Stimulated activated CD8-positive, alpha-beta memory T cell treated with anti-CD3 and anti-CD28 coated beads, Interleukin-2, amount 100 ng/mL, for 48 hours (primary cell): ENCODE measurements around the gene MAML3.

Experiments used
- DNase-seq, 2 donors: peaks; one replicate each; pipeline ENCODE4 v3.0.0-alpha.2; 2020; ENCODE audit warnings: low read depth in 2 of 2

MAML3 gene

DNA sequence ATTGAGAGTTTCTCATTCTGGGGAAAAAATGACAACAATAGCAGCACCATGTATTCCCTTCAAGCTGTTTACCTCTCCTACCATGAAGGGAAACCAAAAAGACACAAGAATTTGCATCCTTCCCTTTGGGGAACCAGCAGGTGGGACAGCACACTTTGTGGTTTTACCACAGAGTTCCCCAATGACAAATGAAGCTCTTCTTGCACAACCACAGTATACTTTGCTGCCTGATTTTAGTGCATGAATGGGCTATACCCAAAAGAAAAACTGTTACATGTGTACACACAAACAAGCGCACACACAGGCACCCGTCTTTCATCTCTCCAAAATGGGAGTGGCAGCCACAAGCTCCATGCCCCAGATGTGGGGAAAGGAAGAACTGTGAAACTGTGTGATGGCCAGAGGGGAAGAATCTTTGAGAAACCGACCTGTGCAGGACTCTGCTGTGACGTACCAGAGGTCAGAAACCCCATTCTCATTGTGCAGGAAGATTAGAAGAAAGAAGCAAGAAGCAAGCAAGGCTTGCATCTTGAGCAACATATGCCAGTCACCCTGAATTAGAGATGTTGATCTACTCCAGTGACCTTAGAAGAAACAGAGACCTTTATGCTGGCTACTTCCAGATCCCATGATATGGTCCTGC is 2.7 kb upstream of the MAML3 start:
- no peak for DNase-seq

DNA sequence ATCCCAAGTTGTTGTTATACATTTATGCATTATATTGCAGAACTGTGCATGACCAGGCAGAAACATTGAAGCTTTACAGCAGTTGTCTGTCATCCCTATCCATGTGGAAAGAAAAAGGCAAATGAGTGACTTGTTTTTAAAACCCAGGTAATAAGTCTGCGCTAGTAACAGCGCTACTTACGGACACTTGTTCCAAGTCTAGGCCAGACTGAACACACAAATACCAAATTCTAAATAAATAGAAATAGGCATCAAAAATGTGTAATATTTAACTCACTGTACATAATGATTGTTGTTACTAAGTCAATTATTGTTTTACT is 548 bp upstream of the MAML3 start:
- DNase-seq, result no peak

DNA sequence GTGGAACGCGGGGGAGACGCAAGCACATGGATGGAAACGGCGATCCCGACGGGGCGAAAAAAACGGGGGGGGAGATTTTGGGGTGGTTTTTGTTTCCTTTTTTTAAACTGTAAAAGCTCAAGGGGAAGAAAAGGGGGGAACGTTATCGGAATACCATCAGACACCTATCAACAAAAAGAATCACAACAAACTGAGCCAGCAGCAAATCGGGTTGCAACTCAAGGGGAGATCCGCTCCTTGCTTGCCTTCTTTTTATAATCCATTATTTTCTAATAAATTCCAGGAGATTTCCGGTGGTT is 616 bp downstream of the MAML3 start:
- no peak for DNase-seq

DNA sequence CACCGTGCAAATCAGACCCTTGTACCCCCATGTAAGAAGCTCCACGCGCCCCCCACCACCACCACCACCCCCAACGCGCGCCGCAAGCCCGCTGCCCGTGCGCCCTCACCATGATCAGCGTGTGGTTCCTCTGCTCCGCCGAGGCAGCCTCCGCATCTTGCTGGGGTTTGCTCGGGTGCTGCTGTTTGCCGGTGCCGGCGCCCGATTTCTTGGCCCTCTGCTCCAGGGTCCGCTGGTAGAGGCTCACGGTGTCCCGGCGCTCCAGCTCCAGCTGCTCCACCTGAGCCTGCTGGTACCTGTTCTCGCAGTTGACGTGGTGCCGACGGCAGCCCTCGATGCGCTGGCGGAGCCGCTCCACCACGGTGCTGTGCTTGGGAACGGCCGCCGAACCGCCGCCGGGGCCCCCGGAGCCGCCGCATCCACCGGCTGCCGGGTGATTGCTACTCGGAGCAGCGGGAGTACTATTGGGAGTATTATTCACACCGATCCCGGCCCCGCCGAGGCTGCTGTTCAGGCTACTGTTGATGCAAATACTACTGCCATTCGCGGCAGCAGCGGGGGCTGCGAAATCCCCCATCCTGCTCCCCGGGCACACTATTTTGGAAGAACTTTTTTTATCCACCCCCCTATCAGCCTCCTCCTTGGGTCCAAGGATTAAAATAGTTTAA is 1.1 kb downstream of the MAML3 start:
- peak in 1 of 2 donors; percentile 19 for DNase-seq

DNA sequence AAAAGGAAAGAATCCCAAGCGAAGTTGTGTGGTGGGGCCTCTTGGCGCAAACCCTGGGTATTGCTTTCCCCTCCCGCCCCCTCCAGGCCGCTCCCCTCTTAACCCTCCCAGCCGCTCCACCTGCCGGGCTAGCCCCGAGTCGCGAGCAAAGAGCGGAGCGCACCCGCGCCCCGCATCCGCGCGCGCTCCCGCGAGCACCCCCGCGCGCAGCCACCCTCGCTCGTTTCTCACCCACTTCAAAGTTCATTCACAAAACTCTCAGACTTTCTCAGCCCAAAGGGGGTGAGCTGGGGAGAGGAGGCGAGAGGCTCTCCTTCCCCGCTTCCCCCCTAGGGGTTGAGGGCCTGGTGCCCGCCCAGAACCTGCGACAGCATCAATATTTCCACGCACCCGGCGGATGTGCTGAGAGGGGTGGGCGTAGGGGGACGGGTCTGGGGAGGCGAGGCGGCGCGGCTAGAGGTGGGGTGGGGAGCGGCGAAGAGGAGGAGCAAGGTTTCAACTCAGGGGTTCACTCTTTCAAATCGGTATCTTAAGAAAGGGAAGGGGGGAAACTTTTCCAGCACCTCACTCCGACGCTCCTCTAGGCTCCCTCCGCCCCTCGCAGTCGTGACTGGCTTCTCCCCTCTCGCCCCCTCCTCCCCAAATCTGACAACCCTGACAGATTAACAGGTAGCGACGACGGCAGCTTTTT is 1.8 kb downstream of the MAML3 start:
- DNase-seq, result peak; percentile 50 to 68

DNA sequence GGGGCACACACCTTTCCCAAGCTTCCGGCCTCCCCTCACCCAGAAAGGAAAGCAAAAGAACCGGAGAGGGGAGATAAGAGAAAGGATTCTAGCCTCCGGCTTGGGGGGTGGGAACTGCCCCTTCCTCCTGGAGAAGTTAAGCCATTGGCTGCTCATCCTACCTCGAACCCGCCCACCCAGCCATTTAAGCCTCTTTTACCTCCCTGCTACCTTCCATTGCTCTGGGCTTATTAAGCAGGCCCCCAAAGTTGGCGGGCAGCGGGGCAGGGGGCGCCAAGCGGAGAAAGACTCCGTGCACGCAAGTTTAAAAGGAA is 2.3 kb downstream of the MAML3 start:
- DNase-seq, result peak; percentile 30 to 46

DNA sequence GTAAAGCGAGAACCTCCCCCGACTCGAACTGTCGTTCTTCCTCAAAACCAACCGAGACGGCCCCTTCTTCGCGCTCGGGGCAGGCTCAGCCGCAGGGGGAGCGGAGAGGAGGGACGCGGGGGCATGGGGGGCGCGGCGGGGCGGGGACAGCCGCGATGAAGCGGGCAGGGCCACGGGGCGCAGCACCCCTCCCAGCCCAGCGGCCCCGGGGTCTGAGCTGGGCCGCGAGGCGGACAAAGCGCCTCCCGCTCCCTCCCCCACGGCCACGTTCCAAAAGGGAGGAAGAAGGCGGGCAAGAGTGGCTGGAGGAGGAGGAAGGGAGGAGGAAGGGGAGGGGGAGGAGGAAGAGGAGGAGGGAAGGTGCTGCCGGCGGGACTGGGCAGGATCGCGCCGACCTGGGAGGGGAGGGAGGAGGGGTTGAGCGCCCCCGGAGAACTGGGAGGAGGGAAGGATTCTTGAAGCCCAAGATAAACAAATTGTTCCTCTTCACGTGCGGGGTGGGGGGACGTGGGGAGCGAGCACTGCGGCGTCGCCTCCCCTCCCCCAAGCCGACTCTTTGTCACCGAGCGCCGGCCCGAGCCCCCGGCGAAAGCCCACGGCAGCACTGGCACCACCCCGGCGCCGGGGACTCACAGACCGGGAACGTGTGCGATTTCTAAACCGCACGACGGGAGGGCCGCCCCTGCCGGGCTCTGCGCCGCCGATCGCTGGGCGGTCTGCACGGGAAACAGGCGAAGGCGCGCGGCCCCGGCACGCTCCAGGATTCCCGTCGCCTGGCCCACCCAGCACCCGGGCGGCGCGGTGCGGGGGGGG is 2.9 kb downstream of the MAML3 start:
- DNase-seq, result peak; percentile 36 to 55

DNA sequence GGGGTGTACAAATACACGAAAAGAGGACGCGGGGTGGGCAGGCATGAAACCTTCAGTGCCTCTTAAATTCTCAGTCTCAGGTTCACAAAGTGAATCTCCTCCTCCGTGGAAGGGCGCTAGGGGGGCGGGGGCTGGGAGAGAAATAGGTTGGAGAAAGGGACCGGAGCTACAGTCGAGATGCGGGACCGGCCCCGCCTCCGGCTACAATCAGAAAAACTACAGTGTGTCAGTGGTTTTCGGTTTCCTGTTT is 3.4 kb downstream of the MAML3 start:
- DNase-seq, result no peak

DNA sequence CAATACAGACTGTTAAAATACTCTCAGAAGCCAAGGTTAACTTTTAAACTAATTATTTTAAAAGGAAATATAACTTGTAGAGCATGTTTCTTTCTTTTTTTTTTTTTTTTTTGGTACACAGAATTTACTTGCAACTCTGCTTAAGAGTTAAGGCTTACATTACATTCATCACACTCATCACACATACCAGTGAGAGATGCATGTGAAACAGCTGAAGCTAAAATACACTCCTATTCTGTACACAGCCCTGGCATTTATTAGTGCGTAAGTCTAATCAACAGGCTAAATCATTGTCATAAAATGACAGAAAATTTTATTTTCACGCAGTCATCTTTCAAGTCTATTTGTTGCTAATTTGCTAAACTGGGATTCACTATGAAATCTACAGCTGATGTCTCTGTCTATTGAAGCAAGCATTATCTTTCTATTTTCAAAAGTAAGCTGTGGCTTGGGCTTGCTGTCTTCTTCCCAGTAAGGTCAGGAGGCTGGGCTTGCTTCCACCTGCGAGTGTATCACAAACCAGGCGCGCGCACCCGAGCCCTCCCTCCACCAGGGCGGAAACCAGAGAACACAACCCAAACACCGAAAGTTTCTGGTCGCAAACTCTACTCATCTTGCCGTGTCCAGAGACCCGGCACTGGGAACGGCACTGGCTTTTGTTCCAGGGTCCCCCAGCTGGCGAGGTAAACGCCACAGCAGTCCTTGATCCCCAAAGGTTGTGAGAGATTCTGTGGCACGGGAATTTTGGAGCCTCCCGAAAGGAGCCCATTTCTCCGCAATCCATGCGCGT is 3.9 kb downstream of the MAML3 start:
- DNase-seq, result peak; percentile 37 to 43

DNA sequence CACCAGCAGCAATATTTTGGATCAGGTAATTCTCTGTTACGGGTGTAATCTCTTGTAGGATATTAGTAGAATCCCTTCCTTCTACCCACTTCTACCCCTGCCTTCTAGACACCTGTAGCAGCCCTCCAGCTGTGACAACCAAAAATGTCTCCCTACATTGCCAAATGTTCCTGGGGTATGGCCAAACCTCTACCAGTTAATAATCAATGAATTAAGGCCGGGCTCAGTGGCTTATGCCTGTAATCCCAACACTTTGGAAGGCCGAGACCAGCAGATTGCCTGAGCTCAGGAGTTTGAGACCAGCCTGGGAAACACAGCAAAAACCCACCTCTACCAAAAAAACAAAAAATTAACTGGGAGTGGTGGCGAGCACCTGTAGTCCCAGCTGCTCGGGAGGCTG is 9.9 kb downstream of the MAML3 start:
- DNase-seq, result no peak

DNA sequence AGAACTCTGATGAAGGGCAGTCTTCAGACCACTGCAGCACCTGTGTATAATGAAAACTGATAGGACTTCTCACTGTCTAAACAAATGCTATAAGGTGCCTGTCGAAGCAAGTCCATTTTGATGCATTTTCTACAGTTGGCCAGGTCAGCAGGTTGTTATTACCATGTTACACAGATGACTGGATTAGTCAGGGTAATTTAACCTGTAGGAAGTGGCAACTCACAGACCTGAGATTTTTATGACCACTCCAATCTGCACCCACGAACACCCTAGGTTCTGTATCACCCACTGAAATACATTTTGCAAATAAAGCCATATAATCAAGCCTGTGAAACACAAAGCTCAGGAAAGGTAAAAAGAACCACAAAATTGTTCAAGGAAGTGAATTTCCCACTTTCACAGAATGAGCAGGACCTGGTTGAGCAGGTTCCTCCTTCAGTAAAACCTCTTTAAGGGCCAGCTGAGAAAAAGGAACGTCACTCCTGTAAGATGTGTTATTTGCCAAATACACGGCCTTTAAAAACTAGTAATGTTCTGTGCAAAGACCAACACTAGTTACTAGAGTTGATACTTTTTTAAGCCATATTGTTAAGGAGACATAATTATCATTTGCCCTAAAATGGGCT is 12.7 kb downstream of the MAML3 start:
- no peak for DNase-seq

DNA sequence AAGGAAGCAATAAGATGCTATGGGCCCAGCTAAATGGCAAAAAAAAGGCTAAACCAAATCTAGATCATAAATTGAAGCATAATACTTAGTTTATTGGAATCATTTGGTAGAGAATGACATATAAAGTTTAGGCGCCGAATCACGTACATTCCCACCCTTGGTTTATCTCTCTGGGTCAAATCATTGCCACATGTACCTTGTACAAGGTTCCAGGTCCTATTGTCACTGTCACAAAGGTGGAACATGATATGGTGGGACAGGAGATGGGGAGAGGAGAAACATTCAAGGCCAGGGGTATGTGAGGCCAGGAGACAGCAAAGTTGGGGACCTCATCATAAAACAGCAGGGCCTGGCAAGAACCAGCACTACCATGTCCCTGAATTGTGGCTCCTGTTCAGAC is 13.4 kb downstream of the MAML3 start:
- DNase-seq, result no peak

DNA sequence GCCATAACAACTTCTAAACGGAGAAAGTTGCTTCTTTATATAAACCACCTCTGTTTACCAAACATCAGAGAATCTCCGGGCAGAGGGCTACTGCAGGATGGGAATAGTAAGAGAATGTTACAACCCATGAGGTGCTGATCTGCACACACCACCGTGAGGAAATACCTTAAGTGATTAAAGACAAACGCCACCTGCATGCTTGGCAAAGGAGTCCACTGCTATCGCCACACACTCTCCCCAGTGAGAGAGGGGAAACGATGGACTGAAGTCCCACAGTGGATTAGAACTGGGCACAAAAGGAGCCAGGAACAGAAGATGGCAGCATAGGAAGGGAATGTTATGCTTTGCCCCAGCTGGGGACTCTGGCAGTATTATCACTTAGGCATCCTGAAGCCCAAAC is 15.6 kb downstream of the MAML3 start:
- DNase-seq, result no peak

DNA sequence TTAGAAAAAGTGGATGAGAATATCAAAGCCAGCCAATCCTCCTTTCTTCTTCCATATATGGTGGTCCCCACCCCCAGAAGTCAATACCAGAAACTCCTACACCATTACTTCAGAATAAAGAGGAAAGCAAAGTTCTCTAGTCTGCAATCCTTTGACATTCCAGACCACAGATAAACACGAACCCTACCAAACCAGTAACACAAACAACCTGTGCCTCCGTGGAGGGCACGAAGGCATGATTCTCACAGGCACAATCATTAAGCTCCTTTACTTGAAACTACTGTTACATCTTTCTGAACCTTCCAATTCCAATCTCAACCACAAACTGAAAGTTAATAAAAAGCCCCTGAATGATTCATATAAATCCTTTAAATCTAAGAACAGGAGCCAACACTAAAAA is 16.3 kb downstream of the MAML3 start:
- DNase-seq, result no peak

DNA sequence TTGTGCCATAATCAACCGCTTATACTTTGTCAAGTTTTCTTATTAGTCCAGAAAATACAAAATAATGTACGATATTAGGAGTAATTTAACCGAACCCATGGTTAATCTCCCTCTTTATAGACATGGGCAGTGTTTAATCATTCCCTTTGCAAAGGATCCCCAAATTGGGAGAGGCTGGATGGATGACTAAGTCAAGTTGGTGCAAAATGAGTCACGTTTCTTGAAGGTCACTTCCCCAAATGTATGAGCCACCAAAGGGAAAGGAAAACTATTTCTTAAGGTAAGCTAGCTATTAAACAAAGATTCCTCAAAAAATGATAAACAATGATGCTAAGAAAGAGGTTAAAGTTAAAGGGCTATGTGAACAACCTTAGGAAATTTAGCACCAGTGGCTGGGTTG is 17.5 kb downstream of the MAML3 start:
- no peak for DNase-seq

DNA sequence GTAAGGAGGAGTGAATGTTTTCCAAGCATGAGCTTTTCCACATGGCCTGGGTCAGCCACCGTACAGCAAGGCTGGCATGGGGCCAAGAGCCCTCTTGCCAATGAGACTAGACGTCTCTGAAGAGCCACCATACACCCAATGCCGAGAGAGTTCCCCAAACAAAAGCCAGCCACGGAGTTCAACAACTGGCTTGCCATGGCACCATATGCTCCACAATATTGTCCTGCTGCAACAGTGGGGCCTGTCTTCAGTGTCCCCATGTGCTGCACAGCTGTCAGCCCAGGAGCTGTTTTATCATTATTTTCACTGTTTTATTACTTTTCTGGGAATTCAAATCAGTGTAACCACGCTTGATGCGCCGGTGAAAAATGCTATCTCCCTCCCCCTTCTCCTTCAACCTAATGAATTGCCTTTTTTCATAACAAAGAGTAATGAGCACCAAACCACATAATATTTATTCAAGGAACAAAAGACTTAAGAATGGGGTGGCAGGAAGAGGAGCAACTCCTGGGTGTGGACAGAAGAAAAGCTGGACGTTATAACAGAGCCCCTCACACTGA is 18.4 kb downstream of the MAML3 start:
- no peak for DNase-seq

DNA sequence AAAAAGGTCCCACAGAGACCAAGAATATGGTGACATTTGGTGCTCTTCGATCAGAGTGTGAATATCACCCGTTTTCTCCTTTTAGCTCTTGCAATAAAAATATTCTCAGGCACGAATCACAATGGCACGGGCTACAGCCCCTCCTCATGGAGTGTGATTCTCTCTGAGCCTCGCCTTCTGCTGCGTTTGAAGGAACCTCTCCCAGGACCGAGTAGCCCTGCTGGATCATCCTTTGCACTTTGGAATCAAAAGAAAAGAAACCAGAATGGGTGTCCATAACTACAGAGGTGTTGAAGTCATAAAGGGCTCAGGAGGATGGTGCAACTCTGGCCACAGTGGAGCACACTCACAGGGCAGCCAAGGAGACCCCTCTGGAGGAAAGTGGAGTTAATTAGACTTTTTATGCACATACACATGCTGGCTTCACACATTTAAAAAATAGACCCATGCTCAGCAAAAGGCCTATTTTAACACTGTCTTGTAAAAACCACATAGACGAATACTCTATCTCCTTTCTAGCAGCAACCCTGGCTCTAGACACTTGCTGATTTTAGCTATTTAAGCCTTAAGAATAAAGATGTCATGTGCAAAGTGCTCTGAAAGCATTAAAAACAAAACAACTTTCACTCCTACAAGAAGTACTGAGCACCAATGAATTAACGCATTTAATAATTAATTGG is 19.1 kb downstream of the MAML3 start:
- DNase-seq, result no peak

DNA sequence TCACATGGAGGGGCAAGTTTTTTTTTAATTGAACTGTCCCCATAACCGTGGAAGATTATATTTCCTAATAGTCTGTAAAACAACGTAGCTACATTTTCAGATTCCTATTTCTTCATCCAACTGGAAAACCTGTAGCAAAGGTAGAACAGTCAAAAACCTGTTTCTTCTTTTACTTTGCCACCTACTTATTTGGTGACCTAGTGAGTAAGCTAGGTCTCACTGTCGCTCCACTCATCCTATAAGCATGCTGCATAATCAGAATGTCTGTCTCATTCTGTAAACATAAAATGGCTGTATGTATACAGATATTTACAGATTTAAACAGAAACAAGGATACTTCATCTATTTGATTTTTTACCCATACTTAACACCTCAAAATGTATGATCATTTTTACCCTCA is 20.4 kb downstream of the MAML3 start:
- DNase-seq, result no peak

DNA sequence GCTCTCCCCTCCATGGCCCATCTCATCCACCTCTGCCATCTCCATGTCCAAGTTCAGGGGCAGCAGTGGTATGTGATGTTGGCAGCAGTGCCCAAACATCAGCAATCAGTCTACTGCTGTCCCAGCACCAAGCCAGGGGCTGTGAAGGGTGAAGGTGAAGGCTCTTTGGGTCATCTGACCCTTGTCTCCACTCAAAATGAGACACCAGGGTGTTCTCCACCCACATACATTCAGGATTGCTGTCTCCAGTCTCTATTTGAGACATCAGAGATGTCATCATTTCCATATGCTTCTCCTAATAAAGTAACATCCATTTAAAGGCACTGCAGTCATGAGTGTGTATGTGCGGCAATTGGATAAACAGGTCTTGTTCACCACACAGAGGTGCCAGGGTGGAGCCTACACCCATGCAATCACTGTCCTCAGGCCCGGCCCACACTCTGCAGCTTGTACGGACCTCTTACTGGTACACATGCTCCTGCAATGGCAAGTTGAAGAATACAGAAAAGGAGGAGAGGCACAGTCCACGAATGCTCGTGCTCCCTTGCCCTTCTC is 22.2 kb downstream of the MAML3 start:
- no peak for DNase-seq

DNA sequence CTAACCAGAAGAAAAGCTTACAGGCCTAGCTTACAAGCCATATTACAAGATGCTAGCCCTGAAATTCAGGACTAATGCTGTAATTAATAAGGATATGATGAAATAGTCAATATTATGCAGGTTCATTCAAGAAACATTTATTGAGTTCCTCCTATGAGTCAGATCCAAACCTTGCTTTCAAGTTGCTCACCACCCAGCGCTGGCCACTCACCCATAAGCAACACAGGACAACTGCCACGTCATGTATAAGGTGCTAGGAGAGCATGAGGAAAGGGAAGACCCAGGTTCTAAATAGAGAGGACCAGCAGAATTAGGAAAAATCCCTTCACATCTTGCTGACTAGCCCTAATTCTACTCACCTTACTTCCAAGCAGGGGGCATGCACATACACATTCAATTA is 23.3 kb downstream of the MAML3 start:
- DNase-seq, result no peak

DNA sequence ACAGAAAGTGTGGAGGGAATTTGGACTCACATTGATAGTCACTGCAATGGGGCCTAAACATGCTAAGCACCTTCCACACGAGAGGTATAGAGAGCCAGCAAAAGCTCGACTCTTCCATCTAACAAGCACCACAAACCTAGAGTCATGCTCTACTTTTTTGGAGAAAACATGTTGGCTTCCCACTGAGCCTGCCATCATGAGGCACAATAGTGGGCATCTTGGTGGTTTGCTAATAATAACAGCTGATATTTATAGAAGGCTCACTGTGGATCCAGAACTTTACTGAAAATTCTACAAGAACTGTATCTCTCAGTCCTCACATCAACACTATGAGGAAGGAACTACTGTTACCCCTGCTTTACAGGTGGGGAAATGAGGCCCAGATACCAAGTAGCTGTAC is 26.6 kb downstream of the MAML3 start:
- DNase-seq, result no peak
